ENCODE data around the gene SPPL3. TPM values are rescaled to one million over a fixed set of nuclear protein-coding genes. Genes with fewer than 3 reads are reported as not detected.
"Not testable (repeated sequence)": the region's sequence is repeated elsewhere in the genome, so short reads cannot be mapped to it uniquely, and the experiment has no call there.

The SPPL3 gene
- total RNA-seq, 1 experiment from 2014 or later = 5.4 TPM

- no peak for DNase-seq (ENCODE audit: low read depth)
Observed at GRCh38 chr12:120844768-120845449, 59.2 kb downstream of the SPPL3 start.

DNA sequence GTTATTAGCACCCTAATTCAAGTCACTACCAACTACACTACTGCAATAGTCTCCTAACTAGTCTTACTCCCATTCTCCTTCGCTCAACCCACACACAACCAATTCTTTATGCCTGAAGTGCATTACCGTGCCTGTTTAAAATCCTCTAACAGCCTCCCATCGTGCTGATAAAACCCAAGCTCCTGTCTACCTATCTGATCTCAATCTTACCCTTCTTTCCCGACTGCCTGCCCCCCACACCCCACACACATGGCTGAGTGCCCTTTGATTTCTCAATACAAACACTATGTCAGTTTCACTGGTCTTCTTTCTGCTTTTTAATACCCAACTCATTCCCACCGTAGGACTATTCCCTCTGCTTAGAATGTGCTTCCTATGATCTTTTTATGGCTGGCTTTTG, 59.9 kb downstream of the SPPL3 start:
- DNase-seq (ENCODE audit: low read depth) = no peak

- DNase-seq (ENCODE audit: low read depth) = no peak
Observed at GRCh38 chr12:120843472-120843871, 60.7 kb downstream of the SPPL3 start.

DNA sequence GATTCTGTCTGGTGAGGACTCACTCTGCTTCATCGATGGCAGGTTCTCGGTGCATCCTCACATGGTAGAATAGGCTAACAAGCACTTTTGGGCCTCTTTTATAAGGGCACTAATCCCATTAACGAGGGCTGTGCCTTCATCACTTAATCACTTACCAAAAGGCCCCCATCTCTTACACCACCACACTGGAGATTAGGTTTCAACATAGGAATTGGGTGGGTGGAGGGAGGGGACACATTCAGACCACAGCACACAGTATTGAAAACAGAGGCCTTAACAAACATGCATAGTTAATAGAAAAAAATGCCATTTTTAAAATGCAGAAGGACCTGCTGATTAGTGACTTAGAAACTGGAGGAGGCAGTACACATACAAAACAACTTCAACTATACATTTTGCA, 61.6 kb downstream of the SPPL3 start:
- DNase-seq (ENCODE audit: low read depth) = no peak

GRCh38 chr12:120841525-120841924, 62.6 kb downstream of the SPPL3 start:
- no peak for DNase-seq (ENCODE audit: low read depth)

DNA sequence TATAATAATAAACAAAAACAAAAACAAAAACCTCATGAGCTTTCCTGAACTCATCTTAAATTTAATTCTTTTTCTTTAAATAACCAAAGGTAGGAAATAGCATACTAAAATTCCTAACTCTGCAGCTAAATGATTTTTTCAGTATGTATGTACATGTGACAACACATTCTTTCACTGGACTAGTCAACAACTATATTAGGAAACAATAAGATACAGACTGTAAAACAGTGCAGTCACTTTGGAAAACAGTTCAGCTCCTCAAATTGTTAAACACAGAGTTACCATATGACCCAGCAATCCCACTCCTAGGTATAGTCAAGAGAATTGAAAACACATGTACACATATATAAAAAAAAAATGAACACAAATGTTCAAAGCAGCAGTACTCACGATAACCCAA, 64.7 kb downstream of the SPPL3 start:
- DNase-seq (ENCODE audit: low read depth) = no peak

DNA sequence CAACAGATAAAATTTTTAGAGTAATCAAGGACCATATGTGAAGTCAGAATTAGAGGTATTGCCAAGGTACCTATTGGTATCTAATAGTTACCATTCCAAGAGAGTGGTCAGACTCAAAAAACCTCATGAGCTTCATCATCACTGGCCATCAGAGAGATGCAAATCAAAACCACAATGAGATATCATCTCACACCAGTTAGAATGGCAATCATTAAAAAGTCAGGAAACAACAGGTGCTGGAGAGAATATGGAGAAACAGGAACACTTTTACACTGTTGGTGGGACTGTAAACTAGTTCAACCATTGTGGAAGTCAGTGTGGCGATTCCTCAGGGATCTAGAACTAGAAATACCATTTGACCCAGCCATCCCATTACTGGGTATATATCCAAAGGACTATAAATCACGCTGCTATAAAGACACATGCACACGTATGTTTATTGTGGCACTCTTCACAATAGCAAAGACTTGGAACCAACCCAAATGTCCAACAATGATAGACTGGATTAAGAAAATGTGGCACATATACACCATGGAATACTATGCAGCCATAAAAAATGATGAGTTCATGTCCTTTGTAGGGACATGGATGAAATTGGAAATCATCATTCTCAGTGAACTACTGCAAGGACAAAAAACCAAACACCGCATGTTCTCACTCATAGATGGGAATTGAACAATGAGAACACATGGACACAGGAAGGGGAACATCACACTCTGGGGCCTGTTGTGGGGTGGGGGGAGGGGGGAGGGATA, 65.4 kb downstream of the SPPL3 start:
- not testable (repeated sequence) for DNase-seq (ENCODE audit: low read depth)

GRCh38 chr12:120836114-120836684, 68.0 kb downstream of the SPPL3 start:
- DNase-seq (ENCODE audit: low read depth) = no peak

- no peak for DNase-seq (ENCODE audit: low read depth)
Observed at GRCh38 chr12:120835657-120836056, 68.5 kb downstream of the SPPL3 start.

GRCh38 chr12:120835304-120835612, 68.9 kb downstream of the SPPL3 start:
- no peak for DNase-seq (ENCODE audit: low read depth)

GRCh38 chr12:120834489-120835303, 69.5 kb downstream of the SPPL3 start:
- DNase-seq (ENCODE audit: low read depth) = no peak

- no peak for DNase-seq (ENCODE audit: low read depth)
Observed at GRCh38 chr12:120833849-120834248, 70.3 kb downstream of the SPPL3 start.

- no peak for DNase-seq (ENCODE audit: low read depth)
Observed at GRCh38 chr12:120832737-120833136, 71.4 kb downstream of the SPPL3 start.

DNA sequence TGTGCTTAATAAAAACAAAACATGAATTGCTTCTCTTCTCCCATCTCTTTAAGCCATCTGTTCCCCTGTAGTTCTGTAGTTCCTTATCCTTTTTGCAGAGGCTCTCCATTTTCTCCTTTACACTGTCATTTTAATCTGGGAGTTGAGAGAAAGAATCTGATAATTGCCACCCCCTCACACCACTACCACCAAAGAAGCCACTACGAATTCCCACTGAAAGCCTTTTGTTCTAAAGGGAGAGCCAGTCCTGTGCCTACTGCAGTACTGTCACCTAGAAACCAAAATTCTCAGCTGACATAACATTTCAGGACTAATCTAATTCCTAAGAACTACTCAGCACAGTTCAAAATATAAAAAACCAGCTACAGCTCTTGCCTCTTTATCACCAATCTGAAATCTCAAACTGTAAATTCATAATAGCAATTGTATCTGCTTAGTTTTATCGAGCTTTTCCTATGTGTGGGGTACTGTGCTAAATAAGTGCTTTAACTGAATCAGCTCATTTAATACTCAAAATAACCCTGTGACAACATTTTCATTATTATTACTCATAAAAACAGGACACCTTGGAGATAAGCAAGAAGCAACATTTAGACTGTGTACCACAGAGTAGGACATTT, 72.4 kb downstream of the SPPL3 start:
- DNase-seq (ENCODE audit: low read depth) = no peak

DNA sequence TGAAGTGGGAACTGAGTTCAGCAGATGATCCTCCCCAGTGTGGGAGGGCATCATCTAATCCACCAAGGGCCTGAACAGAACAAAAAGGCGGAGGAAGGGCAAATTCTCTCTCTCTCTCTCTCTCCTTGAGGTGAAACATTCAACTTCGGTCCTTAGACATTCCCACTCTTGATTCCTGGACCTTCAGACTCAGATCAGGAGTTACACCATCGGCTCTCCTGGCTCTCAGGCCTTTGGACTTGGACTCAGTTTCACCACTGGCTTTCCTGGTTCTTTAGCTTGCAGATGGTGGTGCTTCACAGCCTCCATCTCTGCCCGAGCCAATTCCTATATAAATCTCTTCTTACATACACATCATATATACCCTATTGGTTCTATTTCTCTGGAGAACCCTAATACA, 73.2 kb downstream of the SPPL3 start:
- DNase-seq (ENCODE audit: low read depth) = no peak

- DNase-seq (ENCODE audit: low read depth) = no peak
Observed at GRCh38 chr12:120830052-120830940, 73.9 kb downstream of the SPPL3 start.

DNA sequence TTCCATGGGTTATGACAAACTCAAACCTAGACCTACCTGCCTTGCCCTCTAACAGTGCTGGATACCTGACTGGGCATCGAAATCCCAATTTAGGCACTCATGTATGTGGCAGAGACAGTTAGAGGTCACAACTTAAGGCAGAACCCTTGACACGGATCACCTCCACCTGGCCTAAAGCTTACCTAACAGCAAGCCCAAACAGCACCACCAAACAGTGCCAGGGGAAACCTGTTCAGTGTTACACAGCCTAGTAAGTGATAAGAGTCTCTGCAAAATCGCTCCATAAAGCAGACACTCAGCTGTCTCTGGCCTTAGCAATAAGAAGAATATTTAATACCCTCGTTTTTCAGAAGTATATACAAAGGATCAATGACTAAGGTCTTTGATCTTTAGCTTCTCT, 77.8 kb downstream of the SPPL3 start:
- no peak for DNase-seq (ENCODE audit: low read depth)

GRCh38 chr12:120825337-120825736, 78.8 kb downstream of the SPPL3 start:
- DNase-seq (ENCODE audit: low read depth) = no peak

- no peak for DNase-seq (ENCODE audit: low read depth)
Observed at GRCh38 chr12:120822832-120823503, 81.2 kb downstream of the SPPL3 start.

- no peak for DNase-seq (ENCODE audit: low read depth)
Observed at GRCh38 chr12:120821878-120822277, 82.3 kb downstream of the SPPL3 start.
